SK-N-MC (cell line): ENCODE measurements around the gene PRDM10.

ENCODE experiments used
- EZH2 ChIP-seq: fragments of 200-600 bp; sonication (generic); IDR thresholded peaks from one replicate; pipeline ENCODE4 v1.6.1; 2017; ENCODE audit warnings: antibody characterized with exemption
- FOXP2 ChIP-seq: optimal IDR thresholded peaks from 2 replicates; pipeline ENCODE3; 2011; ENCODE audit warnings: mild to moderate bottlenecking, moderate library complexity; ENCODE audit not compliant: insufficient read depth; ENCODE audit errors: extremely low read length, control extremely low read depth
- POLR2AphosphoS5 ChIP-seq: IDR thresholded peaks from 2 replicates; pipeline ENCODE4 v1.6.1; 2012; ENCODE audit warnings: mild to moderate bottlenecking, low read depth, low read length, borderline replicate concordance

- TF ChIP-seq POLR2AphosphoS5, result 0 out of 2 replicates have a peak, but pooled peaks have one; percentile 30
- TF ChIP-seq EZH2, result no peak
- TF ChIP-seq FOXP2, result no peak
Measured at GRCh38 chr11:130001461-130002351, 929 bp downstream of the PRDM10 start.
